GM19438 (cell line): ENCODE data around the gene PCSK6.
A peak's percentile ranks its signal among the peaks of the same experiment; 100 is the strongest.
"Not testable (repeated sequence)": the region's sequence is repeated elsewhere in the genome, so short reads cannot be mapped to it uniquely, and the experiment has no call there.

Experiments
- ATAC-seq: cut with Tn5 transposase; IDR thresholded peaks from one replicate; pipeline ENCODE4 v1.9.1; 2021; ENCODE audit warnings: low read depth; ENCODE audit not compliant: unreplicated experiment

The PCSK6 gene

GRCh38 chr15:101407439-101407838 is 82.1 kb downstream of the PCSK6 start:
- peak; percentile 95 for ATAC-seq

- ATAC-seq, result no peak
Observed at GRCh38 chr15:101406526-101407195, 82.8 kb downstream of the PCSK6 start.

GRCh38 chr15:101406036-101406435 is 83.5 kb downstream of the PCSK6 start:
- no peak for ATAC-seq

GRCh38 chr15:101404245-101404644 is 85.3 kb downstream of the PCSK6 start:
- ATAC-seq, result no peak

GRCh38 chr15:101402883-101403282 is 86.6 kb downstream of the PCSK6 start:
- not testable (repeated sequence) for ATAC-seq

GRCh38 chr15:101401286-101401685 is 88.2 kb downstream of the PCSK6 start:
- no peak for ATAC-seq

- ATAC-seq, result no peak
Observed at GRCh38 chr15:101399431-101399830, 90.1 kb downstream of the PCSK6 start.

GRCh38 chr15:101398247-101398646 is 91.3 kb downstream of the PCSK6 start:
- ATAC-seq, result no peak

- no peak for ATAC-seq
Observed at GRCh38 chr15:101397521-101398003, 91.9 kb downstream of the PCSK6 start.

- ATAC-seq, result no peak
Observed at GRCh38 chr15:101396484-101397261, 92.8 kb downstream of the PCSK6 start.

GRCh38 chr15:101394654-101395053 is 94.9 kb downstream of the PCSK6 start:
- ATAC-seq, result no peak

GRCh38 chr15:101394056-101394630 is 95.4 kb downstream of the PCSK6 start:
- no peak for ATAC-seq

GRCh38 chr15:101393172-101393571 is 96.3 kb downstream of the PCSK6 start:
- ATAC-seq, result no peak

GRCh38 chr15:101391981-101392640 is 97.4 kb downstream of the PCSK6 start:
- ATAC-seq, result peak; percentile 85

GRCh38 chr15:101391431-101391830 is 98.1 kb downstream of the PCSK6 start:
- ATAC-seq, result no peak

- ATAC-seq, result no peak
Observed at GRCh38 chr15:101390462-101390861, 99.0 kb downstream of the PCSK6 start.

- ATAC-seq, result no peak
Observed at GRCh38 chr15:101390060-101390459, 99.4 kb downstream of the PCSK6 start.

- ATAC-seq, result no peak
Observed at GRCh38 chr15:101389362-101389761, 100.1 kb downstream of the PCSK6 start.

GRCh38 chr15:101388046-101388445 is 101.5 kb downstream of the PCSK6 start:
- no peak for ATAC-seq

- no peak for ATAC-seq
Observed at GRCh38 chr15:101387574-101387973, 101.9 kb downstream of the PCSK6 start.

GRCh38 chr15:101386967-101387366 is 102.5 kb downstream of the PCSK6 start:
- no peak for ATAC-seq
